Spleen (tissue), 11 donors: ENCODE results near the gene TIMM29. TPM values are rescaled to one million over a fixed set of nuclear protein-coding genes. Genes with fewer than 3 reads are reported as not detected.

Experiments
- DNase-seq: peaks from one replicate; pipeline ENCODE4 v3.0.0-alpha.2; 2020
- H3K27ac ChIP-seq, 8 donors: fragments of 200-600 bp; sonication (generic) in 7 of 8; 1 replicate in 4 of 8; 2 replicates in 4 of 8; pipeline versions ENCODE4 v1.5.0 to v1.8.0; 2016 to 2021; ENCODE audit warnings: inconsistent platforms in 4 of 8, mild to moderate bottlenecking in 4 of 8, moderate library complexity in 1 of 8
- H3K27me3 ChIP-seq, 7 donors: fragments of 200-600 bp; sonication (generic) in 6 of 7; replicated peaks in 1 of 7; 1 replicate in 4 of 7; 2 replicates in 3 of 7; pipeline versions ENCODE4 v1.5.0 to v1.8.0; 2016 to 2021; ENCODE audit warnings: inconsistent platforms in 3 of 7, mild to moderate bottlenecking in 1 of 7
- H3K36me3 ChIP-seq, 6 donors: fragments of 200-600 bp; sonication (generic) in 5 of 6; 1 replicate in 4 of 6; 2 replicates in 2 of 6; pipeline versions ENCODE4 v1.5.0 to v1.8.0; 2016 to 2021; ENCODE audit warnings: inconsistent platforms in 2 of 6
- H3K4me1 ChIP-seq, 6 donors: fragments of 200-600 bp; sonication (generic) in 5 of 6; 1 replicate in 3 of 6; 2 replicates in 3 of 6; pipeline versions ENCODE4 v1.5.0 to v1.8.0; 2016 to 2021; ENCODE audit warnings: inconsistent platforms in 3 of 6
- H3K4me3 ChIP-seq, 8 donors: fragments of 200-600 bp; sonication (generic) in 7 of 8; 1 replicate in 4 of 8; 2 replicates in 4 of 8; pipeline versions ENCODE4 v1.5.0 to v1.8.0; 2016 to 2021; ENCODE audit warnings: inconsistent platforms in 4 of 8, mild to moderate bottlenecking in 4 of 8, moderate library complexity in 2 of 8
- H3K9me3 ChIP-seq, 8 donors: fragments of 200-600 bp; sonication (generic) in 7 of 8; 1 replicate in 4 of 8; 2 replicates in 4 of 8; pipeline versions ENCODE4 v1.5.0 to v1.8.0; 2016 to 2021; ENCODE audit warnings: inconsistent platforms in 4 of 8
- CTCF ChIP-seq, 11 experiments: fragments of 200-600 bp in 7 of 11; fragments of 450-650 bp in 4 of 11; sonication (generic) in 4 of 11; IDR thresholded peaks in 8 of 11; conservative IDR thresholded peaks in 3 of 11; 1 replicate in 7 of 11; 2 replicates in 4 of 11; pipeline versions ENCODE4 v1.4.0 to v1.8.0; 2016 to 2021; ENCODE audit warnings: antibody characterized with exemption in 11 of 11, inconsistent platforms in 4 of 11, mild to moderate bottlenecking in 1 of 11
- POLR2A ChIP-seq, 3 donors: fragments of 450-650 bp; IDR thresholded peaks; one replicate each; pipeline ENCODE4 v1.5.1; 2017; ENCODE audit warnings: antibody characterized with exemption in 3 of 3, mild to moderate bottlenecking in 1 of 3
- POLR2AphosphoS5 ChIP-seq, 3 donors: sonication (generic); formaldehyde crosslinking; IDR thresholded peaks; one replicate each; pipeline ENCODE4 v1.5.1; 2017; ENCODE audit warnings: antibody characterized with exemption in 3 of 3
- WGBS, 5 donors: extraction: QIAGEN DNeasy Blood & Tissue Kit in 3 of 5; methylation state at CpG; one replicate each; pipeline versions ENCODE4 v1.1.5 to v1.1.7; 2013 to 2018; 5-methylcytosine and 5-hydroxymethylcytosine counted together
- intact Hi-C: fragments of 100-400 bp; cut with DNase I; formaldehyde crosslinking; loops from one replicate; pipeline ENCODE4 v1.15.0; 2023; ENCODE audit warnings: low total_unique reads
- polyA plus RNA-seq, 3 donors: library from polyadenylated mRNA; stranded (reverse); fragments of 200-250 nt; gene quantifications; one replicate each; pipeline ENCODE4 v1.2.1, GENCODE V29; 2013
- total RNA-seq, 7 donors: library from RNA; depleted of rRNA in 3 of 7; stranded (reverse); fragments of >200 nt in 3 of 7; fragmentation: NEBNext Ultra II Directional in 4 of 7; extraction: Animal tissue kit (Norgen Biotek cat#: 25700) in 4 of 7; gene quantifications; one replicate each; pipeline versions ENCODE4 v1.1.0 to v1.2.1, GENCODE V29; 2016 to 2021
- donor health status: healthy with polysubstance abuse.
- donor health status: DM: no; HTN: no; CAD: no; lungs with moderate emphysema.
- donor health status: DM: no; HTN: no; CAD: no.
- donor health status: Bipolar disorder and iron deficiency.
- donor health status: healthy.
- donor health status: DM: no; HTN: no; CAD: no.
- donor health status: DM: yes; HTN: yes; CAD: no.

TIMM29 gene
- total and polyA plus RNA-seq, 10 donors: 6.8 to 24.3 (median 19.6) TPM

- H3K27ac ChIP-seq: peak overlapping the region in 7 of 8 donors; percentile 36 to 74 (median 61)
- 69 to 89% (median 77%) methylated on average over 19 of the region's 19 CpGs for WGBS, 5 donors
Measured at GRCh38 chr19:10976131-10976892, 47.7 kb downstream of the TIMM29 start.

GRCh38 chr19:10977742-10978092 lies 49.1 kb downstream of the TIMM29 start:
- WGBS, 5 donors: 49 to 74% (median 51%) methylated on average over 4 to 5 of the region's 5 CpGs
- TF ChIP-seq POLR2A (IDR thresholded peaks at IDR 0.05) (no peak), CTCF (IDR thresholded peaks at IDR 0.05 in 8 of 11, conservative IDR thresholded peaks at IDR 0.05 in 3 of 11) (no peak), POLR2AphosphoS5 (IDR thresholded peaks at IDR 0.05) (no peak)
- Histone ChIP-seq H3K27ac (peak overlapping the region in 3 of 8 donors; percentile 2 to 68 (median 27)), H3K27me3 (no peaks in the 10 kb centered on the region), H3K36me3 (peaks cover 0 to 15% (median 0%) of the 10 kb centered on the region in 6 donors), H3K9me3 (no peaks in the 10 kb centered on the region), H3K4me3 (no peak overlapping the region), H3K4me1 (peaks cover 0 to 84% (median 48%) of the 10 kb centered on the region in 6 donors)
- no peak for DNase-seq
- intact Hi-C loops: no loop called here

More at GRCh38 chr19:10976131-10976892, 47.7 kb downstream of the TIMM29 start:
- Histone ChIP-seq H3K9me3 (no peaks in the 10 kb centered on the region), H3K4me3 (no peak overlapping the region), H3K36me3 (peaks cover 0 to 12% (median 0%) of the 10 kb centered on the region in 6 donors), H3K4me1 (peaks cover 0 to 94% (median 48%) of the 10 kb centered on the region in 6 donors), H3K27me3 (no peaks in the 10 kb centered on the region)
- intact Hi-C loops: no loop called here
- TF ChIP-seq CTCF (IDR thresholded peaks at IDR 0.05 in 8 of 11, conservative IDR thresholded peaks at IDR 0.05 in 3 of 11): no peak
- peak in 1 of 3 donors; percentile 6 for TF ChIP-seq POLR2AphosphoS5 (IDR thresholded peaks at IDR 0.05)
- no peak for TF ChIP-seq POLR2A (IDR thresholded peaks at IDR 0.05)
- no peak for DNase-seq

Other genes starting within 250 kb of the TIMM29 start
- 10 to 100 TPM; 20.6 to 49.4 (median 33.6) TPM for gene QTRT1, start 227.4 kb upstream of the TIMM29 start, total RNA-seq
- 100 to 1,000 TPM in 2 of 3 donors, 10 to 100 TPM in 1; 65.3 to 114 (median 111) TPM for gene QTRT1, start 227.4 kb upstream of the TIMM29 start, polyA plus RNA-seq
- gene DNM2, start 210.7 kb upstream of the TIMM29 start, total RNA-seq: 100 to 1,000 TPM; 175 to 298 (median 197) TPM
- 100 to 1,000 TPM in 1 of 3 donors, 10 to 100 TPM in 2; 57.1 to 104 (median 89.0) TPM for gene DNM2, start 210.7 kb upstream of the TIMM29 start, polyA plus RNA-seq
- 10 to 100 TPM; 15.2 to 30.5 (median 18.7) TPM for gene TMED1, start 92.6 kb upstream of the TIMM29 start, total RNA-seq
- gene TMED1, start 92.6 kb upstream of the TIMM29 start, polyA plus RNA-seq: 10 to 100 TPM; 13.1 to 21.7 (median 19.8) TPM
- gene C19orf38, start 80.4 kb upstream of the TIMM29 start, total RNA-seq: 10 to 100 TPM; 11.7 to 48.1 (median 20.3) TPM
- 10 to 100 TPM; 10.2 to 15.9 (median 12.1) TPM for gene C19orf38, start 80.4 kb upstream of the TIMM29 start, polyA plus RNA-seq
- 10 to 100 TPM; 18.2 to 32.0 (median 29.4) TPM for gene CARM1, start 57.3 kb upstream of the TIMM29 start, total RNA-seq
- 10 to 100 TPM; 13.6 to 25.7 (median 13.7) TPM for gene CARM1, start 57.3 kb upstream of the TIMM29 start, polyA plus RNA-seq
- 10 to 100 TPM; 24.1 to 42.3 (median 29.8) TPM for gene YIPF2, start 172 bp upstream of the TIMM29 start, total RNA-seq
- gene YIPF2, start 172 bp upstream of the TIMM29 start, polyA plus RNA-seq: 10 to 100 TPM; 12.5 to 28.6 (median 16.8) TPM
- gene SMARCA4, start 32.2 kb downstream of the TIMM29 start, total RNA-seq: 10 to 100 TPM; 61.5 to 95.6 (median 67.0) TPM
- 10 to 100 TPM; 41.6 to 69.6 (median 58.4) TPM for gene SMARCA4, start 32.2 kb downstream of the TIMM29 start, polyA plus RNA-seq
- 100 to 1,000 TPM in 1 of 7 donors, 10 to 100 TPM in 6; 17.9 to 117 (median 49.0) TPM for gene LDLR, start 160.7 kb downstream of the TIMM29 start, total RNA-seq
- 10 to 100 TPM in 1 of 3 donors, 1 to 10 TPM in 2; 7.0 to 15.7 (median 7.8) TPM for gene LDLR, start 160.7 kb downstream of the TIMM29 start, polyA plus RNA-seq
- 1 to 10 TPM; 2.0 to 9.7 (median 3.6) TPM for gene SPC24, start 227.0 kb downstream of the TIMM29 start, total RNA-seq
- 1 to 10 TPM; 1.7 to 4.4 (median 3.9) TPM for gene SPC24, start 227.0 kb downstream of the TIMM29 start, polyA plus RNA-seq